IMR-90 (cell line): ENCODE measurements around the gene NEURL1. TPM values are rescaled to one million over a fixed set of nuclear protein-coding genes. Genes with fewer than 3 reads are reported as not detected.

ENCODE experiments used
- ATAC-seq: fragments of 200-7000 bp; cut with Tn5 transposase; 2 replicates; pipeline ENCODE4 v1.9.1; 2020; ENCODE audit warnings: low read depth, mild to moderate bottlenecking, moderate library complexity
- BruUV-seq: library from RNA; stranded (reverse); fragments of 400-500 nt; replicated peaks from 2 replicates; lab custom pipeline; 2021; lab: Mats Ljungman, UMichigan
- CTCF ChIA-PET: fragments of 300-600 bp; formaldehyde crosslinking; extraction: SDS; loops from one replicate; lab custom pipeline; 2021; ENCODE audit warnings: antibody characterized with exemption; lab: Yijun Ruan, JAX
- POLR2A ChIA-PET: fragments of 300-600 bp; sonication (Branson Sonifier 250); formaldehyde crosslinking; loops from one replicate; lab custom pipeline; 2022; ENCODE audit warnings: antibody characterized with exemption; ENCODE audit not compliant: unreplicated experiment; lab: Charles Lee
- DNase-seq: peaks from one replicate; pipeline ENCODE4 v3.0.0; 2013
- H2AFZ ChIP-seq: replicated peaks from 2 replicates; pipeline ENCODE3; 2013; ENCODE audit warnings: low read length, mild to moderate bottlenecking; ENCODE audit not compliant: poor library complexity
- H2AK5ac ChIP-seq: 2 replicates; pipeline ENCODE4 v1.6.1; 2013; ENCODE audit warnings: low read depth, low read length, inconsistent platforms
- H2AK9ac ChIP-seq: replicated peaks from 2 replicates; pipeline ENCODE3; 2013; ENCODE audit warnings: mild to moderate bottlenecking, low read depth, low read length, moderate library complexity; ENCODE audit not compliant: poor library complexity
- H2BK120ac ChIP-seq: 2 replicates; pipeline ENCODE4 v1.6.1; 2013; ENCODE audit warnings: low read depth, low read length, inconsistent platforms
- H2BK15ac ChIP-seq: 3 replicates; pipeline ENCODE4 v1.6.1; 2013; ENCODE audit warnings: low read depth, low read length, inconsistent platforms
- H2BK20ac ChIP-seq: 2 replicates; pipeline ENCODE4 v1.6.1; 2013; ENCODE audit warnings: low read depth, mild to moderate bottlenecking, inconsistent platforms, low read length, moderate library complexity
- H2BK5ac ChIP-seq: 2 replicates; pipeline ENCODE4 v1.6.1; 2013; ENCODE audit warnings: mild to moderate bottlenecking, low read depth, low read length, inconsistent platforms; ENCODE audit not compliant: poor library complexity, severe bottlenecking
- H3K14ac ChIP-seq: replicated peaks from 2 replicates; pipeline ENCODE4 v1.6.1; 2013; ENCODE audit warnings: low read depth, low read length, inconsistent platforms
- H3K18ac ChIP-seq: 2 replicates; pipeline ENCODE4 v1.6.1; 2013; ENCODE audit warnings: low read depth, low read length, control low read depth
- H3K23ac ChIP-seq: 2 replicates; pipeline ENCODE4 v1.6.1; 2013; ENCODE audit warnings: low read depth, low read length, inconsistent platforms
- H3K27ac ChIP-seq: 2 replicates; pipeline ENCODE4 v1.5.1; 2013; ENCODE audit warnings: mild to moderate bottlenecking, control low read depth, low read length; ENCODE audit not compliant: insufficient read depth
- H3K27me3 ChIP-seq: 2 replicates; pipeline ENCODE4 v1.6.1; 2013; ENCODE audit warnings: low read length; ENCODE audit not compliant: control insufficient read depth, insufficient read depth
- H3K36me3 ChIP-seq: 2 replicates; pipeline ENCODE4 v1.6.1; 2013; ENCODE audit warnings: low read length, mixed read lengths; ENCODE audit not compliant: control insufficient read depth, insufficient read depth
- H3K4ac ChIP-seq: 2 replicates; pipeline ENCODE4 v1.6.1; 2013; ENCODE audit warnings: low read depth, low read length, inconsistent platforms
- H3K4me1 ChIP-seq: 2 replicates; pipeline ENCODE4 v1.6.1; 2013; ENCODE audit warnings: low read length, mixed read lengths; ENCODE audit not compliant: control insufficient read depth, insufficient read depth
- H3K4me2 ChIP-seq: 2 replicates; pipeline ENCODE4 v1.6.1; 2013; ENCODE audit warnings: low read depth, mild to moderate bottlenecking, control low read depth, low read length, moderate library complexity
- H3K4me3 ChIP-seq: 2 replicates; pipeline ENCODE4 v1.5.1; 2013; ENCODE audit warnings: low read depth, mild to moderate bottlenecking, control low read depth, low read length, moderate library complexity; ENCODE audit not compliant: insufficient read depth
- H3K56ac ChIP-seq: 2 replicates; pipeline ENCODE4 v1.6.1; 2013; ENCODE audit warnings: low read length, inconsistent platforms; ENCODE audit not compliant: insufficient read depth; ENCODE audit errors: extremely low read depth
- H3K79me1 ChIP-seq, 2 experiments: 2 replicates each; pipeline ENCODE4 v1.6.1; 2013; ENCODE audit warnings: low read length in 2 of 2, inconsistent platforms in 1 of 2, low read depth in 1 of 2
- H3K9ac ChIP-seq: 2 replicates; pipeline ENCODE4 v1.6.1; 2013; ENCODE audit warnings: low read depth, low read length, control low read depth
- H3K9me1 ChIP-seq: 2 replicates; pipeline ENCODE4 v1.6.1; 2013; ENCODE audit warnings: low read length, inconsistent platforms; ENCODE audit not compliant: insufficient read depth
- H3K9me3 ChIP-seq: 2 replicates; pipeline ENCODE4 v1.6.1; 2013; ENCODE audit warnings: low read length; ENCODE audit not compliant: control insufficient read depth, insufficient read depth
- H4K20me1 ChIP-seq: 2 replicates; pipeline ENCODE4 v1.6.1; 2013; ENCODE audit warnings: low read length, inconsistent platforms; ENCODE audit not compliant: insufficient read depth
- H4K5ac ChIP-seq: 2 replicates; pipeline ENCODE4 v1.6.1; 2013; ENCODE audit warnings: mild to moderate bottlenecking, low read depth, low read length, control low read depth
- H4K8ac ChIP-seq, 2 experiments: 2 replicates each; pipeline ENCODE4 v1.6.1; 2013; ENCODE audit warnings: low read depth in 2 of 2, low read length in 2 of 2, control low read depth in 1 of 2, inconsistent platforms in 1 of 2
- H4K91ac ChIP-seq: 2 replicates; pipeline ENCODE4 v1.6.1; 2013; ENCODE audit warnings: low read depth, low read length, inconsistent platforms; ENCODE audit not compliant: insufficient read depth
- CEBPB ChIP-seq: IDR thresholded peaks from 2 replicates; pipeline ENCODE4 v1.6.1; 2012; ENCODE audit warnings: low read depth, low read length, improper control_type of control experiment
- CHD1 ChIP-seq: IDR thresholded peaks from 2 replicates; pipeline ENCODE4 v1.6.1; 2012; ENCODE audit warnings: low read depth, low read length, improper control_type of control experiment
- FOS ChIP-seq: fragments of 150-350 bp; IDR thresholded peaks from 2 replicates; pipeline ENCODE4 v1.6.1; 2016; ENCODE audit warnings: low read depth, low read length
- MAFK ChIP-seq: IDR thresholded peaks from 2 replicates; pipeline ENCODE4 v1.6.1; 2012; ENCODE audit warnings: low read depth, low read length, improper control_type of control experiment
- MAZ ChIP-seq: IDR thresholded peaks from 2 replicates; pipeline ENCODE4 v1.6.1; 2012; ENCODE audit warnings: low read depth, mild to moderate bottlenecking, low read length, improper control_type of control experiment, moderate library complexity, borderline replicate concordance
- MXI1 ChIP-seq: IDR thresholded peaks from 2 replicates; pipeline ENCODE4 v1.6.1; 2012; ENCODE audit warnings: low read depth, mild to moderate bottlenecking, low read length, moderate library complexity, borderline replicate concordance
- POLR2A ChIP-seq: IDR thresholded peaks from 2 replicates; pipeline ENCODE4 v1.6.1; 2012; ENCODE audit warnings: mild to moderate bottlenecking, low read depth, low read length
- RAD21 ChIP-seq: IDR thresholded peaks from 2 replicates; pipeline ENCODE4 v1.6.1; 2012; ENCODE audit warnings: low read length, improper control_type of control experiment
- SMC3 ChIP-seq: fragments of 150-350 bp; IDR thresholded peaks from 2 replicates; pipeline ENCODE4 v1.6.1; 2016; ENCODE audit warnings: low read depth, mild to moderate bottlenecking, antibody characterized with exemption, low read length, moderate library complexity
- USF2 ChIP-seq: fragments of 150-350 bp; IDR thresholded peaks from 2 replicates; pipeline ENCODE4 v1.6.1; 2017; ENCODE audit warnings: mild to moderate bottlenecking, antibody characterized with exemption, low read length, low read depth
- WGBS, 2 experiments: methylation state at CpG; one replicate each; pipeline versions ENCODE4 v1.1.5 to v1.1.7; 2013; ENCODE audit warnings: missing lambda C conversion rate in 2 of 2; ENCODE audit not compliant: insufficient read length in 1 of 2; ENCODE audit errors: extremely low coverage in 2 of 2; 5-methylcytosine and 5-hydroxymethylcytosine counted together
- dilution Hi-C: fragments of 300-500 bp; cut with HindIII; formaldehyde crosslinking; loops from one replicate; pipeline ENCODE4 v1.14.3; 2018; ENCODE audit warnings: low sequenced_read_pairs; ENCODE audit not compliant: unreplicated experiment
- in situ Hi-C: fragments of 300-500 bp; cut with MboI; formaldehyde crosslinking; loops from 3 replicates; pipeline ENCODE4 v1.14.3; 2019; ENCODE audit warnings: low sequenced_read_pairs, inconsistent platforms, mixed read lengths
- intact Hi-C: fragments of 100-400 bp; cut with micrococcal nuclease; formaldehyde crosslinking; loops from 2 replicates; pipeline ENCODE4 v1.10.0; 2022
- polyA plus RNA-seq, 3 experiments: library from polyadenylated mRNA; depleted of rRNA; stranded (reverse); fragments of >200 nt; gene quantifications; 2 replicates each; pipeline ENCODE4 v1.2.3, GENCODE V29; 2012; ENCODE audit warnings: low replicate concordance in 1 of 3
- total RNA-seq: library from RNA; depleted of rRNA; stranded (reverse); fragments of >200 nt; gene quantifications from 2 replicates; pipeline ENCODE4 v1.2.3, GENCODE V29; 2012

Gene NEURL1
- total and polyA plus RNA-seq, 2 of the 4 experiments (the other 2 are of a cell fraction) = 0.36 to 0.82 TPM

- no peak overlapping the region for H4K8ac ChIP-seq
- H2AK9ac ChIP-seq = no peak overlapping the region
- peaks cover 15% of the 10 kb centered on the region; the same call in 1 of the 2 replicates for H4K20me1 ChIP-seq
- H3K27ac ChIP-seq = no peak overlapping the region
- H2AFZ ChIP-seq = no peak overlapping the region
- no peak for ATAC-seq
- H3K4me1 ChIP-seq = peaks cover 4% of the 10 kb centered on the region; the same call in 1 of the 2 replicates
- no TSS peak for BruUV-seq
- no peak overlapping the region for H3K14ac ChIP-seq
- intact Hi-C loops = no loop called here
- in situ Hi-C loops = no loop called here
- dilution Hi-C loops = no loop called here
- no peak overlapping the region for H4K5ac ChIP-seq
- no peak overlapping the region for H2BK15ac ChIP-seq
- H3K9me1 ChIP-seq = no peaks in the 10 kb centered on the region; the same call in 1 of the 2 replicates
- H3K4me2 ChIP-seq = no peak overlapping the region
- TF ChIP-seq CEBPB (no peak), MXI1 (no peak), MAFK (no peak), RAD21 (no peak), POLR2A (no peak), SMC3 (no peak), MAZ (no peak), FOS (no peak), USF2 (no peak), CHD1 (no peak)
- no peak for DNase-seq
- no peak overlapping the region for H3K9ac ChIP-seq
- WGBS, 2 experiments = 81% methylated on average over 5 of the region's 8 CpGs; no CpG with 5 or more reads in 1 of the 2 experiments
- H3K27me3 ChIP-seq = peaks cover 76% of the 10 kb centered on the region
- H3K79me1 ChIP-seq = no peaks in the 10 kb centered on the region
- H4K91ac ChIP-seq = no peak overlapping the region
- ChIA-PET CTCF (no interaction called here), POLR2A (no interaction called here)
- H3K36me3 ChIP-seq = no peaks in the 10 kb centered on the region
- no peak overlapping the region for H3K23ac ChIP-seq
- H3K18ac ChIP-seq = no peak overlapping the region
- no peak overlapping the region for H2BK20ac ChIP-seq
- H2BK5ac ChIP-seq = no peak overlapping the region
- H3K56ac ChIP-seq = no peak overlapping the region
- no peak overlapping the region for H3K4me3 ChIP-seq
- no peak overlapping the region for H3K4ac ChIP-seq
- no peak overlapping the region for H2BK120ac ChIP-seq
- H2AK5ac ChIP-seq = no peak overlapping the region
- peaks cover 2% of the 10 kb centered on the region; the same call in 1 of the 2 replicates for H3K9me3 ChIP-seq
Measured at GRCh38 chr10:103510046-103510685, 16.7 kb downstream of the NEURL1 start.
